Glutamatergic neuron (in vitro differentiated cells): ENCODE measurements around the gene CAMKMT. TPM values are rescaled to one million over a fixed set of nuclear protein-coding genes. Genes with fewer than 3 reads are reported as not detected.

Experiments used
- DNase-seq: peaks from one replicate; pipeline ENCODE4 v3.0.0; 2022
- H3K27ac Mint-ChIP-seq: one replicate; pipeline ENCODE4 v1.8.0; 2020; ENCODE audit warnings: mild to moderate bottlenecking, mixed read lengths, inconsistent platforms; ENCODE audit not compliant: unreplicated experiment
- H3K27me3 Mint-ChIP-seq: one replicate; pipeline ENCODE4 v1.8.0; 2020; ENCODE audit warnings: mild to moderate bottlenecking, moderate library complexity, mixed read lengths, inconsistent platforms; ENCODE audit not compliant: unreplicated experiment
- H3K36me3 Mint-ChIP-seq: one replicate; pipeline ENCODE4 v1.8.0; 2020; ENCODE audit warnings: mild to moderate bottlenecking, mixed read lengths, inconsistent platforms; ENCODE audit not compliant: unreplicated experiment
- H3K4me1 Mint-ChIP-seq: one replicate; pipeline ENCODE4 v1.8.0; 2020; ENCODE audit warnings: mild to moderate bottlenecking, low read depth, mixed read lengths, inconsistent platforms; ENCODE audit not compliant: unreplicated experiment
- H3K4me3 Mint-ChIP-seq: one replicate; pipeline ENCODE4 v1.8.0; 2020; ENCODE audit warnings: mild to moderate bottlenecking, mixed read lengths, inconsistent platforms; ENCODE audit not compliant: unreplicated experiment
- H3K9me3 Mint-ChIP-seq: one replicate; pipeline ENCODE4 v1.8.0; 2020; ENCODE audit warnings: mild to moderate bottlenecking, moderate library complexity, mixed read lengths, inconsistent platforms; ENCODE audit not compliant: unreplicated experiment
- CTCF ChIP-seq: fragments of 200-600 bp; sonication (generic); IDR thresholded peaks from one replicate; pipeline ENCODE4 v1.5.0; 2021; ENCODE audit not compliant: partially characterized antibody, unreplicated experiment
- total RNA-seq: library from RNA; stranded (reverse); fragmentation: NEBNext Ultra II Directional; extraction: Animal tissue kit (Norgen Biotek cat#: 25700); gene quantifications from one replicate; pipeline ENCODE4 v1.2.1, GENCODE V29; 2021; ENCODE audit not compliant: unreplicated experiment

The CAMKMT gene
- total RNA-seq, 1 donor from 2014 or later: 9.6 TPM

- TF ChIP-seq CTCF: no peak
- DNase-seq: no peak
- Mint-ChIP-seq H3K27me3 (peaks cover 2% of the 10 kb centered on the region), H3K27ac (peak overlapping the region; percentile 44), H3K9me3 (no peaks in the 10 kb centered on the region), H3K36me3 (no peaks in the 10 kb centered on the region), H3K4me3 (peak overlapping the region; percentile 4), H3K4me1 (peaks cover 36% of the 10 kb centered on the region)
These were observed 346.4 kb downstream of the CAMKMT start for GRCh38 chr2:44707945-44708660.

- TF ChIP-seq CTCF: no peak
- DNase-seq: no peak
- no peaks in the 10 kb centered on the region for H3K9me3 Mint-ChIP-seq
- no peak overlapping the region for H3K4me3 Mint-ChIP-seq
- H3K4me1 Mint-ChIP-seq: peaks cover 41% of the 10 kb centered on the region
- H3K36me3 Mint-ChIP-seq: no peaks in the 10 kb centered on the region
- peak overlapping the region; percentile 52 for H3K27ac Mint-ChIP-seq
- peaks cover 2% of the 10 kb centered on the region for H3K27me3 Mint-ChIP-seq
These were observed 346.9 kb downstream of the CAMKMT start for GRCh38 chr2:44708661-44709000.

GRCh38 chr2:44713170-44713569, 351.4 kb downstream of the CAMKMT start:
- Mint-ChIP-seq H3K36me3 (no peaks in the 10 kb centered on the region), H3K4me3 (no peak overlapping the region), H3K27ac (no peak overlapping the region), H3K27me3 (no peaks in the 10 kb centered on the region), H3K4me1 (peaks cover 22% of the 10 kb centered on the region), H3K9me3 (no peaks in the 10 kb centered on the region)
- no peak for DNase-seq
- no peak for TF ChIP-seq CTCF

GRCh38 chr2:44715671-44716081, 353.9 kb downstream of the CAMKMT start:
- Mint-ChIP-seq H3K27ac (no peak overlapping the region), H3K27me3 (no peaks in the 10 kb centered on the region), H3K4me1 (peaks cover 17% of the 10 kb centered on the region), H3K36me3 (no peaks in the 10 kb centered on the region), H3K9me3 (no peaks in the 10 kb centered on the region), H3K4me3 (no peak overlapping the region)
- DNase-seq: peak; percentile 14
- TF ChIP-seq CTCF: no peak

- Mint-ChIP-seq H3K27ac (no peak overlapping the region), H3K27me3 (no peaks in the 10 kb centered on the region), H3K4me1 (peaks cover 17% of the 10 kb centered on the region), H3K4me3 (no peak overlapping the region), H3K36me3 (no peaks in the 10 kb centered on the region), H3K9me3 (no peaks in the 10 kb centered on the region)
- TF ChIP-seq CTCF: no peak
- DNase-seq: no peak
These were observed 354.4 kb downstream of the CAMKMT start for GRCh38 chr2:44716131-44716530.
